Stimulated activated CD8-positive, alpha-beta memory T cell treated with anti-CD3 and anti-CD28 coated beads, Interleukin-15, amount 100 ng/mL, for 48 hours (primary cell): Measurements from ENCODE around the gene BNIPL.

ENCODE experiments used
- DNase-seq, 2 donors: peaks; one replicate each; pipeline ENCODE4 v3.0.0-alpha.2; 2020; ENCODE audit warnings: low read depth in 2 of 2

BNIPL gene, protein sequence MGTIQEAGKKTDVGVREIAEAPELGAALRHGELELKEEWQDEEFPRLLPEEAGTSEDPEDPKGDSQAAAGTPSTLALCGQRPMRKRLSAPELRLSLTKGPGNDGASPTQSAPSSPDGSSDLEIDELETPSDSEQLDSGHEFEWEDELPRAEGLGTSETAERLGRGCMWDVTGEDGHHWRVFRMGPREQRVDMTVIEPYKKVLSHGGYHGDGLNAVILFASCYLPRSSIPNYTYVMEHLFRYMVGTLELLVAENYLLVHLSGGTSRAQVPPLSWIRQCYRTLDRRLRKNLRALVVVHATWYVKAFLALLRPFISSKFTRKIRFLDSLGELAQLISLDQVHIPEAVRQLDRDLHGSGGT

DNA sequence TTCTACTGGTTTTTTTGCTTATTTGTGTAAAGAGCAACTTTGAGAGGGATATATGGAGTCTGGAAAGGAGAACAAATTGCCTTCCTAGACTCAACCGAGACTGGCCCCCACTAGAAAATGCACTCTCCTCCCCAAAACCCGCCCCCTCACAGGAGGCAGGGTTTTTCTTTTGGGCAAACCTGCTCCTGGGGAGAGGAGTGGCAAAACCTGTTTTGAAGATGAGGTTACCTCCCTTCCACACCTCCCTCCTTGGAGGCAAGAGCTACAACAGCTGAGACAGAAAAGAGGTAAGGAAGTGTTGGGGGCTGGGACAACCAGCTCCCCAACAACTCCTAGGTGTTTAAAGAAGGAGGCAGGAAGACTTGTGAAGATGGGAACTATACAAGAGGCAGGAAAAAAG is at the start of gene BNIPL:
TSS of gene BNIPL (plus strand) at position 231 of the 400 bp plus-strand sequence. CDS start at position 371, 140 bp downstream.
- no peak for DNase-seq

DNA sequence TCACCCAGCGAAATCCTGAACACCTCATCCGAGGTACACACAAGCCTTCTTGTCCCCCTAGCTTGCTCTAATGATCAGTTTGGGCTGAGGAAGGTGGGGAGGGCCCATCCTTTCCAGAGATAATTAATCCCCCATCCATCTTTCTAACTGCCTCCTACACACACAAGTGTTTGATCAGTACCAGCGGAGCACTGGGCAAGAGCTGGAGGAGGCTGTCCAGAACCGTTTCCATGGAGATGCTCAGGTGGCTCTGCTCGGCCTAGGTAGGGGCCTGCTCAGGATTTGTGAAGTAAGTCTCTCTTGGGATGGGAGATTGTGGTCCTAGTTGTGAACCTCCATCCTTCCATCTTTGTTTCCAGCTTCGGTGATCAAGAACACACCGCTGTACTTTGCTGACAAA is 48.5 kb upstream of the BNIPL start:
- DNase-seq = no peak

DNA sequence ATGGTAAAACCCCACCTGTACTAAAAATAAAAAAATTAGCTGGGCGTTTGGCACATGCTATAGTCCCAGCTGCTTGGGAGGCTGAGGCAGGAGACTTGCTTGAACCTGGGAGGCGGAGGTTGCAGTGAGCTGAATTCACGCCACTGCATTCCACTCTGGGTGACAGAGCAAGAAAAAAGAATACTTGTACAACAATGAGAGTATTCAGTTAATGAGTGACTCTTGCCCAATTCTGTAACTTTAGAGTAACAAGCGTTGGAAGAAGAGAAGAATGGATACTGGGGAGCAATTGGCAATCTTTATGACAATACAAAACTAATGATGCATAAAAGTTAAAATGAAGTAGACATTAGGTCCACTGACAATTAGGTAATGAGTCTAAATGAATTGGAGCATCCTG is 43.8 kb upstream of the BNIPL start:
- DNase-seq = no peak

DNA sequence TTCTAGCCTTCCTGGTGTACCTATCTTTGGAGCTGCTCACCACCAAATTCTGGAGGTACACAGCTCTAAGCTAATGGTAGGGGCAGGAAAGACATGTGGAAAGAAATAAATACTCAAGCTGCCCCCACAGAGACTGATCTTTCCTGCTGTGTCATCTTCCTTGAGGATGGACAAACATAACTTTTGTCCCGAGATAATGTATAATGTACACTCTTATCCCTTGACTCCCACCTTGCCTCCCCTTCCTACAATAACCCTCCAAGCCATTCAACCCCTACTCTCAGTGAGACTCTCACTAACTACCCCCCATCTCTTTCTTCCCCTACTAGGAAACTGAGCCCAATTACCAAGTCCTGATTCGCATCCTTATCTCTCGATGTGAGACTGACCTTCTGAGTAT is 42.1 kb upstream of the BNIPL start:
- no peak for DNase-seq

DNA sequence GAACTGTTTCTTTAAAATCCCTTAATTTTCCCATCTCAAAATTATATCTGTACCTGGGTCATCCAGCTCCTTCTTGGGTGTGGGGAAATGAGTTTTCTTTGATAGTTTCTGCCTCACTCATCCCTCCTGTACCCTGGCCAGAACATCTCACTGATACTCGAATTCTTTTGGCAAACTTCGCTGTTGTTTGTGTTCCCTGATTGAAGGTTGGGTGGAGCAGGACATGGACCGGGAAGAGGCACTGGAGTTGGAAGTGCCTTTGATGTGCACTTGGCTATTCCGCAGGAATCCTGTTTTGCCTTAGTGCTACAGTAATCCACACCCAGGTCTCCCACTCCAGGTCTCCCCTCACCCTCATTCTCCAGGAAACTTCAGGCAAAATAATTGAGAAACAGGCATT is 40.9 kb upstream of the BNIPL start:
- no peak for DNase-seq

DNA sequence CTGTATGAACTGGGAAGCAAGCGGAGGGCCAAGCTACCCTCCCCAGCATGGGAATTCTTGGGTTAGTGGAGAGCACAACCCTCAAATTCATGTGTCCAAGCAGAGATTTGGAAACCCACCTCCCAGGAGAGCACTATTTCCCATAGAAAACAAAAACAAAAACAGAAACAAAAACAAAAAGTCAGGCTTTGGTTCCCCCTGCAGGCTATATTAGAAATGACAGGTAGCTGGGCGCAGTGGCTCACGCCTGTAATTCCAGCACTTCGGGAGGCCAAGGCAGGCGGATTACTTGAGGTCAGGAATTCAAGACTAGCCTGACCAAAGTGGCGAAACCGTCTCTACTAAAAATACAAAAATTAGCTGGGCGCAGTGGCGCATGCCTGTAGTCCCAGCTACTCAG is 40.5 kb upstream of the BNIPL start:
- no peak for DNase-seq

DNA sequence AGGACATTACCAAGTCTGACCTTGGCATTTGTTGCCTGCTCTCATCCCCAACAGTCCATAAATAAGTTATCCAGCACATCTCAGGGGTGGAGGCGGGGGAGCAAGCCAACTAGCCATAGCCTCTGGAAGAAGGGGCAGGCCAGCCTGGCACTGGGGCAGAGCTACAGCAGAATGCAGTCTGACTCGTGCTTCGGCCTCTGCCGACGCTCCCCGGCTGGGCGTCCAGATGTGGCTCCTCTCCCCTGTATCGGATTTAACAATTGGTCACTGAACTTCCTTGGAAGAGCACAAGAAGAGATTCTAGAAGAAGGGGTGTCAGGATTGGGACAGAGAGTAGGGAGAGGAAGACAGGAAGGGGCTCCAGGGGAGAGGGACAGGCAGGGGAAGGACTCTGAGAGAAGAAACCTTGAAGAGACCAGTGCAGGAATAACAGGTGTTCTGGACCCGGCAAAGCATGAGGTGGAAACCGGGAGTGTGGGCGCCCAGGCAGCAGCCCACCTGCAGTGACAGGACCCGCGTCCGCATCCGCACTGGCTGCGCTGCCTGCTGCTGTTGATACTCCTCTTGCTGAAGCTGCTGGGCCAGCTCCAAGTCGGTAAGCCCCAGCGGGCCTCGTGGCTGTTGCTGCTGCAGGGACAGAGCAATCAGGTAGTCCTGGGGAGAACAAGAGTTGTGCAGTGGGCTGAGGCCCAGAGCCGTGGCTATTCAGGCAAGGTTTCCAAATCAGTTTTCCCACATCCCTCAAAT is 39.1 kb upstream of the BNIPL start:
- DNase-seq = no peak

DNA sequence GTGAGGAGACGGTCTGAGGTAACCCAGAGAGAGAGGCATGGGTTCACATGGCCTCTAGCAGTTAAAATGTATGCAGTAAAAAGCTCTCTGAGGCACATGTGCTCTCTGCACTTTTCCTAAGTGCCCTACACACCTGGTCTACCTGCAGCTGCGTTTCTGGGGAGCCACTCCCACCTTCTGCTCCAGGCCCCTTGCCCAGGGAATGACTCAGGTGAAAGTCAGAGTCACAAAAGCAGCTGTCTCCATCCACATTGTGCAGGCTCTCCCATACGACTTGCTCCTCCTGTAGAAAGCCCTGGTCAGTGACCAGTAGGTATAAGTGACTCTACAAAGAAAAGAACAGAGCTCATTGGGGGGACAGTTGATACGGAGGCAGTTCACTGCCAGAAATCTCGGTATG is 38.4 kb upstream of the BNIPL start:
- DNase-seq = no peak

DNA sequence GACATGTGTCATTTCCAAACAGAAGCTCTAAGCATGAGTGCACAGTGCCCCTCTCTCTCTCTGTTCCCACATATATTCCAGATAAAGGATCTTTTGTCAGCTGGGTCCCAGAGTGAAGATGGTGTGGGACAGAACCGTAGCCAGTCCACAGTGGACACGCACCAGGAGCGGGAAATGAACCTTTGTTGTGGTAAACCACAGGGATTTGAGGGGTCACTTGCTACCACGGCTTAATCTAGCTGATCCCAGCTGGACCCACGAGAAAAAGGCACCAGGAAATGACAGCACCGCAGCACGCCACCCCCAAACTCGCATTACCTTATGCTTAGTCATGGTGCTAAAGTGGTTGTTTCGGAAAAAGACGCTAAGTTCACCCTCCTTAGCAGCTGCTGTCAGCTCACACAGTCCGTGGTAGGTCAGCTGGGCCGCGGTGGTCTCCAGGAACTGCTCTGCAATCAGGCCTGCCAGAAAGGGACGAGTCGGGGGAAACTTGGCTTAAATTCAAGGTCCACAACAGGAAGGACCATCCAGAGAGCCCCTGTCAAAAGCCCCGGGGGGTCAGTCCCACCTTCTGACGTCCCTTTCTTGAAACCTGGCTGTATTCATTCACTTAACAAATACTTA is 37.2 kb upstream of the BNIPL start:
- DNase-seq = peak in 1 of 2 donors; percentile 19

DNA sequence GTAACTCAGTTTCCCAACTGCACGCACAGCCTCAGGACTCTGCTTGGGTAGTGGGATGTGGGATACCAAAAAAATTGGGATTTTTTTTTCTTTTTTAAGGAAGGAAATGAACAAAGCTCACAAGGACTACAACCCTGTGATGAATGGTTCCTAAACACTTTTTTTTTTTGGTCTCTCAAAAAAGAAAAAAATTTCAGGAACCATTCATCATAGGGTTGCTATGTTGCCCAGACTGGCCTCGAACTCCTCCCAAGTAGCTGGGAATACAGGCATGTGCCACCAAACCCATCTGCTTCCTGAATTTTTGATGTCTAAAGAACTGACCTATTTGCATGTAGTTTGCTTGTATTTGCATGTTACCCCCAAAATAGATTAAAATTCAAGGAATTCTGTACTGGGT is 36.5 kb upstream of the BNIPL start:
- DNase-seq = no peak

DNA sequence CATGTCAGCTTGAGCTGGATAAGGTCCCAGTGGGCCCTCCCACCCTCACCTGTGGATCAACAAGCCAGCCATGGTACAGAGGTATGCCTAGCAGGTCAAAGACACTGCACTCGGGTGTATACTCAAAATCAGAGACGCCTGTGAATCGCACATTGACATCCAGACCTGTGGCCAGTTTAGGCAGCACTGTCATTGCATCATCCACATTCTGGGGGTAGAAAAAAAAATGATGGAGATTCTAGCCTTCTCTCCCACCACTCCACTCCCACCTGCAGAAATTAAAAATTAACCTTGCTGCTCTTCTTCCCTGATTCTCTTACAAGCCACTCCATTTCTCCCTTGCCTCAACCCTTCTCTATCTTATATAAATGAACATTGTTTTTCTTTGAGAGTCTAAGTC is 36.0 kb upstream of the BNIPL start:
- DNase-seq = no peak

DNA sequence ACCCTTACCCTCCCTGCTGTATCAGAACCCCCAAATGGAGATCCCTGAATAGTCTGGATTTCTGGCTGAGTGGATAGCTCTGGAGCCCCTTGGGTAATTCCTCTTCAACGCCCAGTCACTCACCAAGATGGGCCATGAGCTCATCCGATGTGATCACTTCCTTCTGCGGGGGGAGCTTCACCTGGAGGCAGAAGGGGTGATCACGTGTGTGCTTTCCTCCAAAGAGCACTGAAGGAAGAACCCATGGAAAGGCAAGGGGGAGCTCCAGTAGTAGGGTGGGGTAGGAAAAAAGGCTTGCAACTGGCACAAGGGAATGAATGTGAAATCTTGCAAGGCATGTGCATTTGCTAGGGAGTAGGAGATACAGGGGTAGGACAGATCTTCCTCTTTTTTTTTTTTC is 34.8 kb upstream of the BNIPL start:
- no peak for DNase-seq

DNA sequence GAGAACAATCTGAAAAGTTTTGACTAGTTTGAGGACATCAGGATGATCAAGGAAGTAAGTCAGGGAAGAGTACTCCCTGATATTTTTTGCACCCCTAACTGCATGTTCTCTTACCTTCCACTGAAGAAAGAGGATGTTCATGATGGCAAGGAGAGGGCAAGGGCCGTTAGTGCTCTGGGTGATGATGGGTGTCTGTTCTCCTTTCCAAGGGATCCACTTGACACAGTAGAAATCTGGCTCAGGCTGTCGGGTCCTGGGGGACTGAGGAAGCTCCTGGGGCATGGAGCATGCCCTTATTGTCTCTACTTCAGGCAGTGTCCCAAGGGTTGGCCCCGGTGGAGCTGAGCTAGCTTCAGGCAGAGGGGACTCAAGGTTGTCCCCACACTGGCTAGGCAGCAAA is 34.3 kb upstream of the BNIPL start:
- DNase-seq = no peak

DNA sequence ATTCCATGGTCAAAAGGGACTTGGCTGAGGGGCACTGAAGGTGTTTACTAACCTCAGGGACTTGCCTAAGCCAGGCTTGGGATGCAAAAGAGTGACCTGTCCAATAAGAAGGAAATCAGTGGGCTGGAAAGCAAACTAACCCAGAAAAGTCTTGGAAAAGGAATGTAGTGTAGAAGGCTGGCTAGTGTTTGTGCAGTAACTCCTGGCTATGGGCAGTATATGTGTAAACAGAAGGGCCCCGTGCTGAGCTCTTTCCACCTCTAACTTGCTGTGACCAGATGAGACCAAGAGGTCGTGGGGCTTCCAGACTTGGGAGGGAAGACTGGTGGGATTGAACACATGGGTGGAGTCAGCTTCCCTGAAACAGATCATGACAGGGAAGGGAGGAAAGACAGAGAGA is 33.8 kb upstream of the BNIPL start:
- DNase-seq = no peak

DNA sequence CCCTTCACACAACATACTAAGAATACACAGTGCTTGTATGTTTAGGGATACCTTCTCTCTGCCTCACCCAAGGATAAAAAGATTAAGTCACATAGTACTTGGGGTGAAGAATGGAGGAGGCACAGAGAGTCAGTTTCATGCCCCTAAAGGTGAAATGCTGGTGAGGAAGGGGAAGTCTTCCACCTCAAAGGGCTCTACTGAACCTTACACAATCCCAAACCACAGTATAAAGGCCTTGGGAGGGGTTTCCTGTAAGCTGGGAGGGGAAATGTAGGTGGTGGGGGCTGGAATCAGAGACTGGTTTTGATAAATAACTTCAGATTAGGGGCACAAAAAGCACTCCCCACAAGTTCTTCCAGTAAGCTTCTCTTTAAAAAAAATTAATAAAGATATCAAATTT is 33.2 kb upstream of the BNIPL start:
- no peak for DNase-seq

DNA sequence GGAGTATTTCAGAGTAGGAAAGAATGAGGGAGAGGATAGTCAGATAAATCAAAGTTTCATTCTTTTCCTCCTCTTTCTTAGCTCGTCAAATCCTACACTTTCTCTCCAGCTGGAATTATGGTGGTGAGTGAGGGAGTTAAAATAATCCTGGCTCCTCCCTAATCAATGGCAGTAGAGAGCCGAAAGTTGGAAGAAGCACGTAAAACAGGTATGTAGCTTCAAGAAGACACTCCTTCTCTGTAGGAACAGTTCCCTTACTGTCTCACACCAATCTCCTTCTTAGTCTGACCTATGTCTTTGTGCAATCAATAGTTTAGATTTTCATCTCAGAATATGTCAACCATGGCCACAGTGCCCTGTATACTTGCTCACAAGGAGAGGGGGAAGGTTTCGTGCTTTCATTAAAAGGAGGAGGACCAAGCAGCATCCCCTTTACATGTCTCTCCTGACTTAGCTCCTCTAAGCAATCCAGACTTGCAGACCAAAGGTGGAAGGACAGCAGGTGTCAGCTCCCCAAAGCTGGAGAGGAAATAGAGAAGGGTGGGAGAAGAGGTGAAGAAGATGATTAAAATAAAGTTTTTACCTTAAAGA is 30.6 kb upstream of the BNIPL start:
- DNase-seq = no peak

DNA sequence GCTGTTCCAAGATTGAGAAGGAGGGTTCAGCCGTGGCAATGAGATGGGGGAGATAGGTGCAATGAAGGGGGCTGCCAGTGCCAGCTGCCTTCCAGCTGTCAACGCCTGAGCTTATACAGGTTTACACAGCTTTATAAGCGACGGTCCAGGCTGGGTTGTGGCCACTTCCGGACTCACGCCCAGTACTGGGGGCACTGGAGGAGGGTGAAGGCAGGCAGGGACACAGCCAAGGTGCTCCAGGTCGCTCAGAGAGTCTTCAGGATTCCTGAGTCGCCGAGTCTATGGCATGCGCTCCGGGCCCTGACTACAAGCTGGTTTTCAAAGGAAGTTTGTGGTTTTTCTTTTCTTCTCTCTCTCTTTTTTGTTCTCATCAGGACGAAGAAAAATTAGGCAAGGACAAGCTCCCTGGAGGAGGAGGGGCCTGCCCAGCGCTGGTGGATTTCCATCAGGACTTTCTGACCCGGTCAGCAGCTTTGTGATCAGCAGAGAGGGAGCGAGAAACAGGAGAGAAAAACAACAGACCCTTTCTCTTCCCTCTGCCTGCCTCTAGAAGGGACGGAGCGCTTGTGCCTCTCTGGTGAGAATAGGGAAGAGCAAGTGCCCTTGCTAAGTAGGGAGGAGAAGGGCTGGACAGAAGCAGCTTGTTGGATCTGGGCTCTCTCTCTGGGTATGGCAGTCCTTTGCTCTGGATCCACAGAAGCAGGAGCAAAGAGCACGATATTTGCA is 29.9 kb upstream of the BNIPL start, which contains the start of gene MINDY1:
TSS of gene MINDY1 (minus strand) at position 576 of the 726 bp plus-strand sequence. CDS start 4,285 bp downstream, outside the sequence.
- peak in 1 of 2 donors; percentile 23 for DNase-seq

DNA sequence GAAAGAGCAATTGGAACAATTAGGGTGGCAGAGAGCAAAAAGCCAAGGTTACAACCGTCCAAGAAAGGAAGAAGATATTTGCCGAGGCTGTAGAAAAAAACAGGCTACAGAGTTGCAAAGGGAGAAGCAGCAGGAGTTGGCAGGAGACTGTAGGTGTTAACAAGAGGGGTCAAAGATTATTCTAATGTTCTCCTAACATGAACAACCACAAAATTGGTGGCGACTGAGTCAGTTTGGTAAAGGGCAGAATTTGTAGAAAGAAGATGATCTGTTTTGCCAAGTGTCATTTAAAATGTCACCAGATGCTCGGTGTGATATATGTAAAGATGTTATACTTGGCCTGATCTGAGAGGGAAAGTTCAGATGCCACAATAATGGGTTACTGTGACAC is 28.5 kb upstream of the BNIPL start:
- DNase-seq = no peak

DNA sequence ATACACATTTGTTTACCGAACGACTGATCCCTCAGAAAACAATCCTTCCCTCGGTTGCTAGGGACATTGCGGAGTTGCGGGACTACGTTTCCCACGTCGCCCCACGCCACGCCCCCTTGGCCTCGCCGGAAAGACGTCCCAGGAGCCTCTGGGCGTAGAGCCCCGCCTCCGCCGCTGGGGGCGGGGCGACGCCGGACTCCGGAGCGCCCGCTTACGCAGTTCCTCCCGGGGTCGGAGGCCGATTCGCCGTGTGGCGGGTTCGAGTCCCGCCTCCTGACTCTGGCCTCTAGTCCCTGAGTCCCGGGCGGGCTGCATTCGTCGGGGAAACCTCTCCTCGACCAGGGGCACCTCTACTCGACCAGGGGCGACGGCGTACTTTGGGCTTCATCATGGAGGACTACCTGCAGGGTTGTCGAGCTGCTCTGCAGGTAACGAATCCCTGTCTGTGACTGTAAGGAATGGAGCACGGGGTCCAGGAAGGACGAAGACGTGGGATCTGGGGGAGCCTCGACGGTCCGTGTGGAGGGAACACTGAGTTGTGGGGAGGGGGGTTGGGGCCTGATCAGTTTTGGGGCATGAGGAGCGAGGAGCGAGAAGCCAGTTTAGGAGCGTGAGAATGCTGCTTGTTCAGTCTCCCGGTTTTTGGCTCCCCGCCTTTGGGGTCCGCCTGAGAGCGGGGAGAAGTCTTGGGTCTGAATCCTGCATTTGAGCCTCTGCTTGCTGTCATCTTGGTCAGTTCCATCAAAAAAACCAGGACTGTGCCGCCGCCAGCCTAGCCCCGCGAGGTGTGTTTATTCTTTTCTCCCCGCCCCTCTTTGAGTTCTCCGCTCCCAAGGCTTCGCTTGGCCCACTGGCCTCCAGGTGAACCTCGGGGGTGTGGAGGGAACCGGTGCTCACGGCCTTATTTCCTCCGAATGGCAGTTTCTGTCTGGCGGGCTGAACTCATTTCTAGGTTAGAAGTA is 27.9 kb upstream of the BNIPL start, which contains the start of gene PRUNE1:
TSS of gene PRUNE1 (plus strand) at position 206 of the 962 bp plus-strand sequence. CDS start at position 390, 184 bp downstream.
- DNase-seq = peak; percentile 94 to 97

DNA sequence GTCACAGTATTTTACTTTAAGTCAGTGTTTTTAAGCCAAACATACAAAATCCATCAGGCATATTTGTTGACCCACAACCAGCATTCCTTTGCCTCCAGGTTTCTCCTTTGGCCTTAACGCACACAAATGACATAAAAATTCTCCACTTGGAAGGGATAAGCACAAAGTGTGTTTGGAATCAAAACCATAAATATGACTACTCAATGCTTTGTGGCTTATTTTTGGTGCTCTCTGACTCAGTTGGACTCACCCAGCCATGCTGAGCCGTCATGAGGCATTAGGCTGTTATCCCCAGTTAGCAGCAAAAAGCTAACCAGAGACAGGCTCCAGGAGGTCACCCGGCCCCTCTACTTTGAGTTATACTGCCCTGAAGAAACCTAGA is 27.2 kb upstream of the BNIPL start:
- no peak for DNase-seq
